Measurements from ENCODE around the gene AFF3. TPM values are rescaled to one million over a fixed set of nuclear protein-coding genes. Genes with fewer than 3 reads are reported as not detected.

The AFF3 gene
- total RNA-seq, 1 donor from 2014 or later: 12.2 TPM

DNA sequence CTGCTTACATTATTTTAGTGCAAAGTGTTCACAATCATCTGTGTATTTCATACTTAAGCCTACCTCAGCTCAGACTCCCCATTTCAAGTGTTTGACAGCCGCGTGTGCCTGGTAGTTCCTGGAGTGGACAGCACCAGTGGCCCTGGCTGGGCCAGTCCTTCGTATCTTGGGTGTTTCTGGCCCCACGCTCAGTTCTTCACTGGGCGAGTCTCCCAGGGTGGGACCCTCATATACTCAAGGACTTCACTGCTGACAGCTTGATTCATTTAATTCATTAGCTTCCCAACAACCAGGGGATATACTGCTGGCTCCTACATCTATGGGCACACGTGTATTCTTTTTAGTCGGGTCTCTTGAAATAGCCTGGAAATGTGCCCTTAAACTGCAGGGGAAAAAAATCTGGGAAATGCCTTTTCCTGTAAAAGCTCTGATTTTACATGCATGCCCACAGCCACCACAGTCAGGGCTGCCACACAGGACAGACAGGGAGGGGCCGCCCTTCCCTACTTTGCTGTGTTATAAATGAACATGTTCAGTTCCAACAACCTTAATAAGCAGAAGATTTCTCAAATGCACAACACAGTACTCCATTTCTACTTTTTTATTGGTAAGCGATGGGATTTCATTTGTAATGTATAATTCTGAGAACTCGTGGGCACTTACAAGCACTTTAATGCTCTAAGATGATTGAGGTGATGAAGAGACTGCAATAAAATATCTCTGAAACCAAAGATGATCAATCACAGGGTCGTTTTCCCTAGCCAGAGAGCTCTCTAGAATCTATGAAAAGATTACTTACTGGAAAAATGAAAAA is 447.1 kb downstream of the AFF3 start:
- no peak for DNase-seq (ENCODE audit: low spot score)
- Mint-ChIP-seq H3K4me1 (ENCODE audit: unreplicated experiment) (no peaks in the 10 kb centered on the region), H3K27me3 (ENCODE audit: unreplicated experiment) (no peaks in the 10 kb centered on the region), H3K36me3 (ENCODE audit: low read depth, unreplicated experiment) (no peaks in the 10 kb centered on the region), H3K27ac (ENCODE audit: unreplicated experiment) (no peak overlapping the region), H3K4me3 (ENCODE audit: unreplicated experiment) (no peak overlapping the region), H3K9me3 (ENCODE audit: unreplicated experiment) (no peaks in the 10 kb centered on the region)
- TF ChIP-seq, protein P1, sequence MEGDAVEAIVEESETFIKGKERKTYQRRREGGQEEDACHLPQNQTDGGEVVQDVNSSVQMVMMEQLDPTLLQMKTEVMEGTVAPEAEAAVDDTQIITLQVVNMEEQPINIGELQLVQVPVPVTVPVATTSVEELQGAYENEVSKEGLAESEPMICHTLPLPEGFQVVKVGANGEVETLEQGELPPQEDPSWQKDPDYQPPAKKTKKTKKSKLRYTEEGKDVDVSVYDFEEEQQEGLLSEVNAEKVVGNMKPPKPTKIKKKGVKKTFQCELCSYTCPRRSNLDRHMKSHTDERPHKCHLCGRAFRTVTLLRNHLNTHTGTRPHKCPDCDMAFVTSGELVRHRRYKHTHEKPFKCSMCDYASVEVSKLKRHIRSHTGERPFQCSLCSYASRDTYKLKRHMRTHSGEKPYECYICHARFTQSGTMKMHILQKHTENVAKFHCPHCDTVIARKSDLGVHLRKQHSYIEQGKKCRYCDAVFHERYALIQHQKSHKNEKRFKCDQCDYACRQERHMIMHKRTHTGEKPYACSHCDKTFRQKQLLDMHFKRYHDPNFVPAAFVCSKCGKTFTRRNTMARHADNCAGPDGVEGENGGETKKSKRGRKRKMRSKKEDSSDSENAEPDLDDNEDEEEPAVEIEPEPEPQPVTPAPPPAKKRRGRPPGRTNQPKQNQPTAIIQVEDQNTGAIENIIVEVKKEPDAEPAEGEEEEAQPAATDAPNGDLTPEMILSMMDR (IDR thresholded peaks at IDR 0.05; ENCODE audit: unreplicated experiment): no peak

DNA sequence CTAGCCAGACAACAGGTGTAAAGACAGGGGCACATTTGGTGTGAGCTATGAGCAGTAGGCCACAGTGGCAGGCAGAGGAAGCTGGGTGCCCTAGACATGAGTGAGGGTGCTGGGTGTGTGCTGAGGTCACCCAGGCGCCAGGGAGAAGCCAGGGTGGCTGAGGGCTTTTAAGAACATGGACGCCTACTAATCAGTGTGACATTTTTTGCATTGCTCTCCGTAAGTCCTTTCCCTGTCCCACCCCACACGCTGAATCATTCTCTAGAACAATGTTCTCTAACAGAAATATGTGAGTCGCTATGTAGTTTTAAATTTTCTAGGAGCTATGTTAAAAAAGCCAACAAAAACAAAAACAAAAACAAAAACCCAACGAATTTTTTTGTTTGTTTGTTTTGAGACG is 448.1 kb downstream of the AFF3 start:
- DNase-seq (ENCODE audit: low spot score): no peak
- H3K36me3 Mint-ChIP-seq (ENCODE audit: low read depth, unreplicated experiment): no peaks in the 10 kb centered on the region

DNA sequence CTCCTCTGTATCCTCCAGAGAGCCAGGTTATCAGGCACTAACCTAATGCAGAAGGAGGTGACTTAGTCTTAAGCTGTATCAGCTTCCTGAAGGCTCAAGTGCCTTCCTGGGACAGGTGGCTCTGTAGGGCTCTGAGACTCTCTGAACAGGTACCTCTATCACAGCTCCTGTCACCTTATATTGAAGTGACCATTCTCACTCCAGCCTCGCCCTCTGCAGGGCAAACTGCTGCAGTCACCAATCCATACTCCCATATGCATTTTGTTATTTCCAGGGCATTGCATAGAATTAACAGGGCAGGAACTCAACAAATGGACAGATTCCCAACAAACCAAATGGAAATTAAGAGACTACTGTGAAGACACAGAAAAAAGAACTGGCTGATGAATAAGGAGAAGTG is 449.6 kb downstream of the AFF3 start:
- DNase-seq (ENCODE audit: low spot score): no peak

More for the DNA sequence above, 448.1 kb downstream of the AFF3 start:
- no peaks in the 10 kb centered on the region for H3K4me1 Mint-ChIP-seq (ENCODE audit: unreplicated experiment)
- no peaks in the 10 kb centered on the region for H3K27me3 Mint-ChIP-seq (ENCODE audit: unreplicated experiment)
- H3K9me3 Mint-ChIP-seq (ENCODE audit: unreplicated experiment): no peaks in the 10 kb centered on the region
- H3K27ac Mint-ChIP-seq (ENCODE audit: unreplicated experiment): no peak overlapping the region
- TF ChIP-seq, protein P1 (IDR thresholded peaks at IDR 0.05; ENCODE audit: unreplicated experiment): no peak
- no peak overlapping the region for H3K4me3 Mint-ChIP-seq (ENCODE audit: unreplicated experiment)

DNA sequence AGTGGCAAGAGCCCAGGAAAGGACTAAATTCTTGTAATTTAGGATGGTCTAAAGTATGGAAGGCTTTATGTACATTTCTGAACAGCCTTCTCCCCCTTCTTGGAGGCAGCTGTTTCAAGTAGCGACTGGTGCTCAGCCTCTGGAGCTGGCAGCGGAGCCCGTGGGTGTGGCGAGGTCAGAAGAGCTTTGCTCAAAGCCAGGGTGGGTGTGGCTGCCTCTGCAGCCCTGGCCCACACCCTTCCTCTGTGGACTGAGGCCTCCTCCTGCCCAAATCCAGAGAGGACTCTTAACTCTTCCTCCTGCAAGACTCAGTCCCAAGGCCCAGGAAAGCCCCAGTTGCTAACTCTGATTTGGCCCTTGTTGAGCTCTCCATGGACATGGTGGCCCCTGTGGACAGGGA is 450.5 kb downstream of the AFF3 start:
- Mint-ChIP-seq H3K4me1 (ENCODE audit: unreplicated experiment) (no peaks in the 10 kb centered on the region), H3K36me3 (ENCODE audit: low read depth, unreplicated experiment) (no peaks in the 10 kb centered on the region), H3K27me3 (ENCODE audit: unreplicated experiment) (peaks cover 3% of the 10 kb centered on the region), H3K27ac (ENCODE audit: unreplicated experiment) (no peak overlapping the region), H3K4me3 (ENCODE audit: unreplicated experiment) (no peak overlapping the region), H3K9me3 (ENCODE audit: unreplicated experiment) (no peaks in the 10 kb centered on the region)
- no peak for DNase-seq (ENCODE audit: low spot score)
- TF ChIP-seq, protein P1 (IDR thresholded peaks at IDR 0.05; ENCODE audit: unreplicated experiment): no peak

More for the DNA sequence above, 449.6 kb downstream of the AFF3 start:
- Mint-ChIP-seq H3K27me3 (ENCODE audit: unreplicated experiment) (no peaks in the 10 kb centered on the region), H3K4me1 (ENCODE audit: unreplicated experiment) (no peaks in the 10 kb centered on the region), H3K36me3 (ENCODE audit: low read depth, unreplicated experiment) (no peaks in the 10 kb centered on the region), H3K27ac (ENCODE audit: unreplicated experiment) (no peak overlapping the region), H3K9me3 (ENCODE audit: unreplicated experiment) (no peaks in the 10 kb centered on the region), H3K4me3 (ENCODE audit: unreplicated experiment) (no peak overlapping the region)
- TF ChIP-seq, protein P1 (IDR thresholded peaks at IDR 0.05; ENCODE audit: unreplicated experiment): no peak

DNA sequence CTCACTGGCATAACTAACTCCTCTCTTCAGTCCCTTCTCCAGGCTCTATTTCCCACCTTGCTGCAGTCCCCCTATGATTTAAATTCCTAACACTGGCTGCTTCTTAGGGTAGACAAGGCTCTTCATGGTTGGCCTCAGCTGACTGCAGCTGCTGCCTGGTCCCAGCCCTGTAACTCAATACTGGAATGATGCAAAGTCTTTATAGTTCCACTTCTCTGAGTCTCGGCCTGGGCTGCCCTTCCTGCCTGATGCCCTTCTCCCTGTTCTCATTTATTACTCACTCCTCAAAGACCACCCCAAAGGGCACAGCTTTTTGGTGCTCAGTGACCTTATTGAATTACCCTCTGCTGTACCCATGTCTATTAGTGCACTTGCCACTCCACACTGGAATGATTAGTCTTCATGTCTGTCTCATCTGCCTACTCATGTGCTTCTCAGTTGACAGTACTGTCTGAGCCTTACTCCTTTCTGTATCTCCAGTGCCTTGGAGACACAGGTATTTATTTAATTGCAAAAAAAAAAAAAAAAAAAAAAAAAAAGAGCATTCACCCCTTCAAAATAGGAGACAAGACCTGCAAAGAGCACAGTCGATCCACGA is 453.1 kb downstream of the AFF3 start:
- H3K27ac Mint-ChIP-seq (ENCODE audit: unreplicated experiment): no peak overlapping the region
- H3K36me3 Mint-ChIP-seq (ENCODE audit: low read depth, unreplicated experiment): no peaks in the 10 kb centered on the region

More for the DNA sequence above, 453.1 kb downstream of the AFF3 start:
- Mint-ChIP-seq H3K9me3 (ENCODE audit: unreplicated experiment) (no peaks in the 10 kb centered on the region), H3K4me1 (ENCODE audit: unreplicated experiment) (no peaks in the 10 kb centered on the region), H3K27me3 (ENCODE audit: unreplicated experiment) (peaks cover 3% of the 10 kb centered on the region), H3K4me3 (ENCODE audit: unreplicated experiment) (no peak overlapping the region)
- DNase-seq (ENCODE audit: low spot score): no peak
- TF ChIP-seq, protein P1 (IDR thresholded peaks at IDR 0.05; ENCODE audit: unreplicated experiment): no peak
